ENCODE measurements around the gene NMD3.

Gene NMD3

DNA sequence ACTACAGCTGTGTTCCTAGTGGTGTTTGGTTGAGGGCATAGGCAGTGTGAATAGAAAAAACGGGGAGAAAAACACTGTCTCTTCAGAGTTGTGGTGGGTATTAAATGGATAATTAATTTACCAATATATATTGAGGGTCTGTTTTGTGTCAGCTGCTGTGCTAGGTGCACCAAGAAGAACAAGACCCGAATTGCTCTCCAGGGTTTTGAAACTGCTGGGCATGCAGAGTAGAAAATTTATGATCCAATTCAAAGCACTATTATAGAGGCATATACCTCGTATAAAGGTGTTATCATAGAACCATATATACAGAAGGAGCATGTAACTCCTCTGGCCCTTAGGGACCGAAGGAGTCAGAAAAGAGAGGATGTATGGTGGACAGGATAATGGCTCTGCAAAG is 1.6 kb upstream of the NMD3 start:
- no peak overlapping the region for H3K4me3 ChIP-seq
- no peak overlapping the region for H3K9ac ChIP-seq (ENCODE audit: insufficient read length)
- peaks cover 17% of the 10 kb centered on the region for H3K36me3 ChIP-seq (ENCODE audit: insufficient read depth, low read length)
- no peak overlapping the region for H3K27ac ChIP-seq
- no peaks in the 10 kb centered on the region for H3K9me3 ChIP-seq (ENCODE audit: low read depth, low read length)
- no peak for DNase-seq (ENCODE audit: low read depth, low spot score)
- TF ChIP-seq FOXP2 (optimal IDR thresholded peaks at IDR 0.05; ENCODE audit: control extremely low read depth, extremely low read length, insufficient read depth) (no peak), POLR2AphosphoS5 (IDR thresholded peaks at IDR 0.05; ENCODE audit: borderline replicate concordance, low read depth, low read length) (no peak), EZH2 (IDR thresholded peaks at IDR 0.05) (no peak)

DNA sequence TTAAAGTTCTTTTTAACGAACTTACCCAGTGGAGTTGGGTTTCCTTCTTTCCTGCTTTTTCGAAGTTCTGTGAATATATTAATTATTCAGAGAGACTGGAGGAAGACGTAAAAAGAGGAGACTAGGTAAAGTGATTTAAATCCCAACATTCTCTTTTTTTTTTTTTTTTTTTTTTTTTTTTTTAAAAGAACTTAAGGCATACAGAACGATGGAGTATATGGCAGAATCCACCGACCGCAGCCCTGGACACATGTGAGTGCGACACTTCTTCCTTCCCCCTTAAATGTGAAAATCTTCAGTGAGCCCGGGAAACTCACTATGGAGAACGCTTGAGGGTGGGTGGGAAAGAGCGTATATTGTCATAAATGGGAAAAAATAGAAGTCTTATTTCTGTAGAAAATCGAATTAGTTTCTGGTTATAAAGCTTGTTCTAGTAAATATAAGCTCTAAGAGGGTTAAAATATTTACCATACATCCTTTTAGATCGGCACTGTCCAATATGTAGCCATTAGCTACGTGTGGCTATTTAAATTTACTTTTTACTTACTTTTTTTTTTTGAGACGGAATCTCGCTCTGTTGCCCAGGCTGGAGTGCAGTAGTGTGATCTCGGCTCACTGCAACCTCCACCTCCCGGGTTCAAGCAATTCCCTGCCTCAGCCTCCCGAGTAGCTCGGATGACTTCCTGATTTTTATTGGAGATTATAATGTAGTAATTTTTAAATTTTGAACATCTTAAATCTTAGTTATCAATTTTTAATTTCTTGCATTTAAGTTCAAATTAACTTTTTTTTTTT is 892 bp downstream of the NMD3 start:
- H3K27ac ChIP-seq: peak overlapping the region; percentile 61
- TF ChIP-seq POLR2AphosphoS5 (IDR thresholded peaks at IDR 0.05; ENCODE audit: borderline replicate concordance, low read depth, low read length) (no peak), FOXP2 (optimal IDR thresholded peaks at IDR 0.05; ENCODE audit: control extremely low read depth, extremely low read length, insufficient read depth) (no peak), EZH2 (IDR thresholded peaks at IDR 0.05) (no peak)
- H3K9me3 ChIP-seq (ENCODE audit: low read depth, low read length): no peaks in the 10 kb centered on the region
- peak overlapping the region; percentile 92 for H3K4me3 ChIP-seq
- no peak for DNase-seq (ENCODE audit: low read depth, low spot score)
- H3K9ac ChIP-seq (ENCODE audit: insufficient read length): peak overlapping the region; percentile 94
- H3K36me3 ChIP-seq (ENCODE audit: insufficient read depth, low read length): peaks cover 42% of the 10 kb centered on the region

DNA sequence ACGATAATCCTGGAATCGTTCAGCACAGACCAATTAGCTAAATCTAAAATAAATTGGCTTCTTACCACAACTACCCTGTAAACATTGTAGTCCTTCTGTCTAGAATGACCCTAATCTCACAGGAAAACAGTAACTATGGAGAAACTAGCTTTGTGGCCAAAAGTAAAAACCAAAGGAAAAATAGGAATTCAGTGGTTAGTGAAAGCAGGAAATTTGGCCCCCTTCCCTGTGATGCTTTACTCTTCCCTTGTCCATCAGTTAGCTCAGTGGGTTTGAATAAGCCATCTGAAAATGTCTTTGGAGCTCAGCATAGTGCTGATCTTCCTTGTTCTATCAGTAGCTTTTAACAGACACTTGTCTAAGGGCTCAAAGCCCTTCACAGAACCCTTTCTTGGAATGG is 1.6 kb downstream of the NMD3 start:
- Histone ChIP-seq H3K36me3 (ENCODE audit: insufficient read depth, low read length) (peaks cover 49% of the 10 kb centered on the region), H3K4me3 (peak overlapping the region; percentile 92), H3K9me3 (ENCODE audit: low read depth, low read length) (no peaks in the 10 kb centered on the region), H3K9ac (ENCODE audit: insufficient read length) (peak overlapping the region; percentile 94), H3K27ac (no peak overlapping the region)
- no peak for DNase-seq (ENCODE audit: low read depth, low spot score)
- TF ChIP-seq FOXP2 (optimal IDR thresholded peaks at IDR 0.05; ENCODE audit: control extremely low read depth, extremely low read length, insufficient read depth): no peak
- no peak for TF ChIP-seq EZH2 (IDR thresholded peaks at IDR 0.05)
- no peak for TF ChIP-seq POLR2AphosphoS5 (IDR thresholded peaks at IDR 0.05; ENCODE audit: borderline replicate concordance, low read depth, low read length)

DNA sequence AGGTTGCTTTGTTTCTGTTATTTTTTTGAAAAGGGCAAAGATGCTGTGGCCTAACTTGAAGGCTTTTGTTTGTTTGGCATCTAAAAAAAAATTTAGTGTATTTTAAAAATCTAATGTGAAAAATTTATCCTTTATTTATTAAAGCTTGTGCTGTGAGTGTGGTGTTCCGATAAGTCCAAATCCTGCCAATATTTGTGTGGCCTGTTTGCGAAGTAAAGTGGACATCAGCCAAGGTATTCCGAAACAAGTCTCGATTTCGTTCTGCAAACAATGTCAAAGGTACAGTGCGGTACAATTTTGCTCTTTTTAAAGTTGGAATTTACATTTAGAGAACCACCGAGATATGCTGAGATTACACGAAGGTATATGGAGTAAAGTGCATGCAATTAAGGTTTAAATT is 3.7 kb downstream of the NMD3 start:
- Histone ChIP-seq H3K36me3 (ENCODE audit: insufficient read depth, low read length) (peaks cover 70% of the 10 kb centered on the region), H3K9ac (ENCODE audit: insufficient read length) (no peak overlapping the region), H3K4me3 (no peak overlapping the region), H3K27ac (no peak overlapping the region), H3K9me3 (ENCODE audit: low read depth, low read length) (no peaks in the 10 kb centered on the region)
- DNase-seq (ENCODE audit: low read depth, low spot score): no peak
- TF ChIP-seq POLR2AphosphoS5 (IDR thresholded peaks at IDR 0.05; ENCODE audit: borderline replicate concordance, low read depth, low read length) (no peak), EZH2 (IDR thresholded peaks at IDR 0.05) (no peak), FOXP2 (optimal IDR thresholded peaks at IDR 0.05; ENCODE audit: control extremely low read depth, extremely low read length, insufficient read depth) (no peak)

DNA sequence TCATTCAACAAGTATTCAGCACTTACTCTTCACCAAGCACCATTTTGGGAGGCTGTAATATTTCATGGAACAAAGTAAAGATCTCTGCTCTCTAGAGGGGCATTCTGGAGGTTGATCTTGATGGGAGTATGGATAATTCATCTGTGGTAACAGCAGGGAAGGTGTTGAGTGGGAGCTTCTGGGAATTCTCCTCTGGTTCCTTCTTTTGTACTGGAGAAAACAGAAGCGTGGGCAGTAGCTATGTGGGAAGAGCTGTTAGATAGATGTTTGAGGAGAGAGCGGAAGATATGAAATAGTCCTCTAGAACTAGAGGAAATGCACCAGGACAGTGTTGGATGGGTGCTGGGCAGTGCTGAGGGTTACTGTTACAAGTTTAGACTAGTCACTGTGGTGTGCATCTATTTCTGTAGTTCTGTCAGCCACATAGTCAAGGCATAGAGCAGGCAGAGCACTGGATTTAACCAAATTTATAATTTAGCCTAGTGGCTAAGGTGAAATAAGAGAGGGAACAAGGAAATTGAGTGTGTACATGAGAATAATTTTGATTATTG is 9.6 kb downstream of the NMD3 start:
- H3K4me3 ChIP-seq: no peak overlapping the region
- TF ChIP-seq EZH2 (IDR thresholded peaks at IDR 0.05) (no peak), FOXP2 (optimal IDR thresholded peaks at IDR 0.05; ENCODE audit: control extremely low read depth, extremely low read length, insufficient read depth) (no peak), POLR2AphosphoS5 (IDR thresholded peaks at IDR 0.05; ENCODE audit: borderline replicate concordance, low read depth, low read length) (no peak)
- no peak overlapping the region for H3K27ac ChIP-seq
- DNase-seq (ENCODE audit: low read depth, low spot score): no peak
- H3K9me3 ChIP-seq (ENCODE audit: low read depth, low read length): no peaks in the 10 kb centered on the region
- H3K9ac ChIP-seq (ENCODE audit: insufficient read length): no peak overlapping the region
- peaks cover 98% of the 10 kb centered on the region for H3K36me3 ChIP-seq (ENCODE audit: insufficient read depth, low read length)

DNA sequence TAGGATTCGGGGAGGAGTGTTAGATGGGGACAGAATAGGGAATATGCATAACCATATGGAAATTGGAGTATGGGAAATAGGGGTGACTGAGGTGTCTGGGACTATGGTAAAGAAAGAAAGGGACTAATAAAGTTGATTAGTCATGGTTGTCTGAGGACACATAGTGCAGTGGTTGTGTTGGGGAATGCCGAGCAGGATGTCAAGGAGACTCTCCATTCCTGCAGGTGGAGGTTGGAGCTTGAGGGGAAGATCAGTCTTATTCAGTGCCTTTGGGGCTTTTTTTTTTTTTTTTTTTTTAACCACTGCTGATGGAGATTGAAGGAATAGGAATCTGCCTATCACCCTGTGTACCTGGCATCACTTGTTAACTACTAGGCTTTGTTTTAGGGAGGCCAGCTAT is 10.8 kb downstream of the NMD3 start:
- Histone ChIP-seq H3K36me3 (ENCODE audit: insufficient read depth, low read length) (peaks cover 96% of the 10 kb centered on the region), H3K9ac (ENCODE audit: insufficient read length) (no peak overlapping the region), H3K27ac (no peak overlapping the region), H3K4me3 (no peak overlapping the region), H3K9me3 (ENCODE audit: low read depth, low read length) (no peaks in the 10 kb centered on the region)
- no peak for DNase-seq (ENCODE audit: low read depth, low spot score)
- TF ChIP-seq FOXP2 (optimal IDR thresholded peaks at IDR 0.05; ENCODE audit: control extremely low read depth, extremely low read length, insufficient read depth) (no peak), EZH2 (IDR thresholded peaks at IDR 0.05) (no peak), POLR2AphosphoS5 (IDR thresholded peaks at IDR 0.05; ENCODE audit: borderline replicate concordance, low read depth, low read length) (no peak)

DNA sequence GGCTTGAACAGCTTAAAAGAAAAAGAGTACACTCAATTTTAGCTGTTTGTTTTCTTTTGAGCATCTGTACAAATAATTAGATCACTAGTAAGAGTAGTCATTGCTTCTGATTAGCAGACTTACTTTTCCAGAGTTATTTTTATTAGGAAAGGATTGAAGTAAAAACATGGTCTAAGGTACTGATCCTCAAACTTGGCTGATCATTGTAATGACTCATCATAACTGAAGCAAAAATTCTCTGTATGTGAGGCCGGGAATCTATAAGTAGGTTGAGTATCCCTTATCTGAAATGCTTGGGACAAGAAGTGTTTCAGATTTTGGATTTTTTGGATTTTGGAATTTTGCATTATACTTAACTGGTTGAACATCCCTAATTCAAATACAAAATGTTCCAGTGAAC is 12.4 kb downstream of the NMD3 start:
- no peak for DNase-seq (ENCODE audit: low read depth, low spot score)
- Histone ChIP-seq H3K27ac (no peak overlapping the region), H3K9me3 (ENCODE audit: low read depth, low read length) (no peaks in the 10 kb centered on the region), H3K9ac (ENCODE audit: insufficient read length) (no peak overlapping the region), H3K36me3 (ENCODE audit: insufficient read depth, low read length) (peaks cover 94% of the 10 kb centered on the region), H3K4me3 (no peak overlapping the region)
- TF ChIP-seq FOXP2 (optimal IDR thresholded peaks at IDR 0.05; ENCODE audit: control extremely low read depth, extremely low read length, insufficient read depth) (no peak), EZH2 (IDR thresholded peaks at IDR 0.05) (no peak), POLR2AphosphoS5 (IDR thresholded peaks at IDR 0.05; ENCODE audit: borderline replicate concordance, low read depth, low read length) (no peak)

DNA sequence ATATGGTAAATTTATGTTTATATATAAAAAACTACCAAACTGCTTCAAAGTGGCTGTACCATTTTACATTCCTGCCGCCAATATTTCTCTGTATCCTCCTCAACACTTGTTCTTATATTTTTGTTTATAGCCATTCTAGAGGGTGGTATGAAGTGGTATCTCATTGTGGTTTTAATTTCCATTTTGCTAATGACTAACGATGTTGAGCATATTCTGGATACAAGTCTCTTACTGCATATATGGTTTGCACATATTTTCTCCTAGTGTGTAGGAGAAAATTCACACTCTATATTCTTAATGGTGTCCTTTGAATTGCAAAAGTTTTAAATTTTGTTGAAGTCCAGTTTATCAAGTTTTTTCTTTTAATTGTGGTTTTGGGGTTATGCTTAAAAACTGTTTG is 15.1 kb downstream of the NMD3 start:
- TF ChIP-seq FOXP2 (optimal IDR thresholded peaks at IDR 0.05; ENCODE audit: control extremely low read depth, extremely low read length, insufficient read depth) (no peak), EZH2 (IDR thresholded peaks at IDR 0.05) (no peak), POLR2AphosphoS5 (IDR thresholded peaks at IDR 0.05; ENCODE audit: borderline replicate concordance, low read depth, low read length) (no peak)
- H3K27ac ChIP-seq: no peak overlapping the region
- H3K9me3 ChIP-seq (ENCODE audit: low read depth, low read length): no peaks in the 10 kb centered on the region
- H3K36me3 ChIP-seq (ENCODE audit: insufficient read depth, low read length): peaks cover 92% of the 10 kb centered on the region
- no peak overlapping the region for H3K9ac ChIP-seq (ENCODE audit: insufficient read length)
- DNase-seq (ENCODE audit: low read depth, low spot score): no peak
- H3K4me3 ChIP-seq: no peak overlapping the region
